ENCODE measurements around the gene PARL. TPM values are rescaled to one million over a fixed set of nuclear protein-coding genes. Genes with fewer than 3 reads are reported as not detected.

Gene PARL
- total RNA-seq, 1 donor from 2014 or later, result 91.4 TPM

DNA sequence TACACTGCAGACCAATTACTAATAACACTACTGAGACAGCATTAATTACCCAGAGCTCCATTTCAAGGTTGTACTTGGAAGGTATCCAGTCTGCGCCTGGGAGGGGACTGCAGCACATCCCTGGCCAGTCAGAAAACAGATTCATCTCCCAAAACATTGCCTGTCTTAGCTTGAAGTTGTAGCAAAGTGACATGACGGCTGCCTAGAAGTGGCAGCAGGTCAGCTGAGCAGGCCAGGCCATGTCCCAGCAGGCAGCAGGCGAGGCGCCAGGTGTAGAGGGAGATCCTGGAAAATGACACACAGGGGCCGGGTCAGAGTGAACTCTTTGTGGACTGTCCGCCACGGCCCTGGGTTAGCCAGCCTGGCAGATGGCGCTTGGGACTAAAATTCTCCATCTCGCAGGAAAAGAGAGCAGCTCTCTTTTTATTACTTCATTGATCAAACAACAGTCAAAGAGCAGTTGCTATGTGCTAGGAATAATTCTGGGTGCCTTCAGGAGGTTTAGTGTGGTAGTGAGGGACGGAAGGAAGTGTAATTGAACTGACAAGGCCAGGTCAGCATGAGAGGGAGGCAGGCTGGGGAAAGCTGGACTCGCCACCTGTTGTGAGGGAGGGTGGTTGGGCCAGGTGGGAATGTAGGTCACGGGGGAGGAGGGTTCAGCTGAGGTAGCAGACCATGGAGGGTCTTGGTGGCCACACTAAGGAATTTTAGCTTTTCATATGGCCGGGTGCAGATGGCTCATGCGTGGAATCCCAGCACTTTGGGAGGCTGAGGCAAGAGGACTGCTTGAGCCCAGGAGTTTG lies 58.0 kb downstream of the PARL start:
- no peak for DNase-seq
- H3K4me3 Mint-ChIP-seq, result peak overlapping the region; percentile 40
- peaks cover 14% of the 10 kb centered on the region for H3K27me3 Mint-ChIP-seq
- H3K27ac Mint-ChIP-seq, result no peak overlapping the region
- intact Hi-C loops (cut with micrococcal nuclease), result no loop called here
- peaks cover 21% of the 10 kb centered on the region for H3K36me3 Mint-ChIP-seq (ENCODE audit: low read depth)
- no peaks in the 10 kb centered on the region for H3K9me3 Mint-ChIP-seq
- peaks cover 12% of the 10 kb centered on the region for H3K4me1 Mint-ChIP-seq

GRCh38 chr3:183825456-183826161 lies 59.1 kb downstream of the PARL start, which contains the start of gene MAP6D1:
MAP6D1 (minus strand) TSS chr3:183825577; CDS start chr3:183825547, 30 bp downstream.
- H3K36me3 Mint-ChIP-seq (ENCODE audit: low read depth), result peaks cover 20% of the 10 kb centered on the region
- peaks cover 12% of the 10 kb centered on the region for H3K4me1 Mint-ChIP-seq
- intact Hi-C loops (cut with micrococcal nuclease), result loop anchor here (2.0 kb wide), 1 partner anchor 59 kb away; the partner anchor contains the start of gene PARL
- peaks cover 14% of the 10 kb centered on the region for H3K27me3 Mint-ChIP-seq
- H3K27ac Mint-ChIP-seq, result peak within 1 kb of the TSS; percentile 11
- peak within 1 kb of the TSS; percentile 81 for H3K4me3 Mint-ChIP-seq
- peak; percentile 76 for DNase-seq
- H3K9me3 Mint-ChIP-seq, result no peaks in the 10 kb centered on the region

DNA sequence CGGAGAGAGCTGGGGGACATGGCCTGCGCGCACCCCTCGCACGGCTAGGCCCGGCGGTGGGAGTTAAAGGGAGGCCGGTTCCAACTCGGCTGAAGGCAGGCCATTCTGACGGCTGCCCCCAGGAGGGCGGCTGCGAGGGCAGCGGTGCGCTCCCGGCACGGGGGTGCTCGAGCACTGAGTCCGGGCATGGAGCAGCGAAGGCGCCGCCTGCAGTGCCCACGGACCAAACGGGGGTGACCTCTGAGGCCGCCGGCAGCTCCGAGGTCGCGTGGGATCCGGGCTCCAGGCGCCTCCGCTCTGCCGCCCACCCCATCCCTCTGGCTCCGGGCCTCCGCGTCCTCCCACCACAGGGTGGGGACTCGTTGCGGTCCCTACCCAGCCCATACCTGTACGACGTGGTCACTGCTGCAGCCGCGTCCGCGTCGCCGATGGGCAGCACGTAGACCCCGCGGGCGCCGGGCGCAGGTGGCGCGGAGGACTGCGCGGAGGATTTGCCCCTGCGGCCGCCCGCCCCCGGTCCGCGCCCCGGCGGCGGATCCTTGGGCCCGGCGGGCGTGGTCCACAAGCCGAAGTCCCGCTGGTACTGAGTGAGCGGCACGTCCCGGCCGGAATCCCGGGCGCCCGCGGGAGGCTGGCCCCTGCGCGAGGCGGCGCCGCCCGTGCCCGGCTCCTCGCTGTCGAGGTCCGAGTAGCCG lies 59.8 kb downstream of the PARL start:
- Mint-ChIP-seq H3K27ac (no peak overlapping the region), H3K27me3 (peaks cover 14% of the 10 kb centered on the region), H3K9me3 (no peaks in the 10 kb centered on the region), H3K4me3 (peak overlapping the region; percentile 81), H3K4me1 (peaks cover 12% of the 10 kb centered on the region), H3K36me3 (ENCODE audit: low read depth) (peaks cover 17% of the 10 kb centered on the region)
- peak; percentile 65 for DNase-seq
- intact Hi-C loops (cut with micrococcal nuclease), result loop anchor here (2.0 kb wide), 1 partner anchor 60 kb away; the partner anchor contains the start of gene PARL

DNA sequence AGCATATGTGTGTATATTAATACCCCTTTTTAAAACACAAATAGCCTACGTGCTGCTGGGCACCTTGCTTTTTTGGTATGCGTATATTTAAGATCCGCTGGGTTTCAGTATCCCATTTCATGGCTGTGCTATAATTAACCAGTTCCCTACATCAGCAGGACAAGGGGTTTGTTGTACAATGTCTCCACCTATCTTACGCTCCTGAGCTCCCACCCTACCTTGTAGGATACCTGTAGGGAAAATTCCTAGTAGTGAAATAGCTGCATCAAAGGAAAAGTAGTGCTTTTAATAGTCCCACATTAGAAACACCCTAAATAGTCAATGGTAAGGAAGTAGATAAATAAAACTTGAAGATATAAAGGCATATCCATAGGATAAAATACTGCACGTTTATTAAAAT lies 60.7 kb downstream of the PARL start:
- Mint-ChIP-seq H3K4me1 (peaks cover 12% of the 10 kb centered on the region), H3K27me3 (peaks cover 14% of the 10 kb centered on the region), H3K9me3 (no peaks in the 10 kb centered on the region), H3K4me3 (peak overlapping the region; percentile 81), H3K36me3 (ENCODE audit: low read depth) (peaks cover 11% of the 10 kb centered on the region), H3K27ac (peak overlapping the region; percentile 11)
- no peak for DNase-seq
- intact Hi-C loops (cut with micrococcal nuclease), result loop anchor here (2.0 kb wide), 1 partner anchor 61 kb away; the partner anchor contains the start of gene PARL

DNA sequence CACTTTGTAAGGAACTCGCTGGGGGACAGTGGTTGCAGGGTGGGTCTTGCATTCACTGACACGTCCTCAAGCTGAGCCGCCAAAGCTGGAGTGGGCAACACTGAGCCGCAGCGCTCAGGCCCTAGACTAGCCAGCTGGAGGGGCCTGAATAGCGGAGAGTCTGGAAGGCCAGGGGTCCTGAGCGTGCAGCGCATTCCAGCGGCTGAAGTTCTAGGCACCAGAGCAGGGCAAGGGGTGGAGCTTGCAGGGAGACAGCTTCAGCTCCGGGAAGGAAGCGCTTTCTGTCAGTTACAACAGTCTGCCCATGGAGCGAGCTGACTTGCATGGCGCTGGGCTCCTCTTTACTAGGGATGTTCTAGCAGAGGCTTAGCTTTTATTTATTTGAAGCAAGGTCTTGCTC lies 62.0 kb downstream of the PARL start:
- DNase-seq, result no peak
- intact Hi-C loops (cut with micrococcal nuclease), result no loop called here
- Mint-ChIP-seq H3K4me1 (peaks cover 12% of the 10 kb centered on the region), H3K36me3 (ENCODE audit: low read depth) (peaks cover 8% of the 10 kb centered on the region), H3K4me3 (no peak overlapping the region), H3K9me3 (no peaks in the 10 kb centered on the region), H3K27me3 (peaks cover 14% of the 10 kb centered on the region), H3K27ac (no peak overlapping the region)

- H3K4me1 Mint-ChIP-seq, result peaks cover 21% of the 10 kb centered on the region
- no peak overlapping the region for H3K4me3 Mint-ChIP-seq
- no peak overlapping the region for H3K27ac Mint-ChIP-seq
- intact Hi-C loops (cut with micrococcal nuclease), result no loop called here
- peaks cover 9% of the 10 kb centered on the region for H3K36me3 Mint-ChIP-seq (ENCODE audit: low read depth)
- H3K9me3 Mint-ChIP-seq, result no peaks in the 10 kb centered on the region
- no peak for DNase-seq
- peaks cover 14% of the 10 kb centered on the region for H3K27me3 Mint-ChIP-seq
These were observed 64.8 kb downstream of the PARL start for GRCh38 chr3:183819831-183820230.

DNA sequence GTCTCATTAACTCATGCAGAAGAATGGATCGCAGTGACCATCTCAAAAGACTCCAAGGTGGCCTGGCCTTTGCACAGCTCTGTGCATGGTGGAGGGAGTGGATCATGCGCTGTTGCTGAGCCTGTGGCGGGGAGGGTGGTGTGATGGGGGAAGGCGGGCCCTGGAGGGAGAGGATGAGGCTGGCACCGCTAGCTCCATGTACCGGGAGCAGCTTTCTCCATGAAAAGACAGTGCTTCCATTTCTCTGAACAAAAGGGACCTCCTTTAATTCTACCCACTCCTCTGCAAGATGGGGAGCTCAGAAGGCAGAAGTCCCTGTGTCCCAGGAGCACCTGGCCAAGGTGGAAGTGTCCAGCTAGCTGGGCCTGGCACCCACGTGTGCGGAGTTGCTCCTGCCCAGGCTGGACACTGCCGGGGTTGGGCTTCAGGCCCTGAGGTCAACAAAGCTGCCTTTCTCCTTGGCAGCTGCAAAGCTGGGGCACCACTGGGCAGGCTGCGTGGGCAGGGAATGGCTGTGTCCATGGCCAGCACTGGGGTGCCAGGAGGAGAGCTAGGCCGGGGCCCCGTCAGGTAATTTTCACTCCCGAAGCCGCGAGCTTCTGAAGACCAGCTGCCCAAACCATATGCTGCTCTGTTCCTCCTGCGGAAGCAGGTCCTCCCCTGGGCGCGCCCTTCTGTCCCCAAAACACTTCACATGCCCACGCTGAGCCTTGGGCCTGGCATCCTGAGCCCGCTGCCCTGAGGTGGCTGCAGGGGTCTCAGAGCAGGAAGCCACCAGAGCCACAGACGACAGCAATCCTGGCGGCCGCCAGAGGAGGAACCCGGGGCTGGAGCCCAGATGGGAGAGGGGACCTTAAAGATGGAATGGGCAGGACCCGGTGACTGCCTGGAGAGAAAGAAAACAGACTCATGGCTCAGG lies 65.7 kb downstream of the PARL start:
- Mint-ChIP-seq H3K36me3 (ENCODE audit: low read depth) (peaks cover 4% of the 10 kb centered on the region), H3K4me3 (no peak overlapping the region), H3K27me3 (peaks cover 7% of the 10 kb centered on the region), H3K27ac (no peak overlapping the region), H3K4me1 (peaks cover 18% of the 10 kb centered on the region), H3K9me3 (no peaks in the 10 kb centered on the region)
- intact Hi-C loops (cut with micrococcal nuclease), result no loop called here
- no peak for DNase-seq

DNA sequence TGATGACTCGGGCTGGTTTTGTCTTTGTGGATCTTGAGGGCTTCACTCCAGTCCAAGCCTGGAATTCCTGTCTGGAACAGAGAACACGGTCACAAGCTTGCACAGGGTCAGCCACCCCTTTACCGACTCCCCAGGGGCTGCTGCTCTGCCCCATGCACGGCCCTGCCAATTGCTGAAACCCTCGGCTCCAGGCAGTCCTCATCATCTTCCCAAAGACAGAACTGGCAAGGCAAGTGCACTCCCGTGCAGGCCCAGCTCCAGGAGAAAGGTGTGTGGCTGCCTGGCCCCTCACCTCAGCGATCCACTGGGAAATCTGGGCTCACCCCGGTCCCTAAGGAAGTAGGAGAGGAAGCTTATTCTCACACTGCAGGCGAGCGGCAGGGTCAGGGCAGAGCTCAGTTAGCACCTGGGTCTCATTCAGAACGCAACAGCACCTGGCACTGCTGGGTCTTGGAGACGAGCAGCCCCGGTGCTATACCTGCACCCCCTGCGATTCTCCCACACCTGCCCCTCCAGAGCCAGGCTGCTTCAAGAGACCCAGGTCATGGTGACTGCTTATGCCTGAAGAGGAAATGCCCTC lies 66.5 kb downstream of the PARL start:
- Mint-ChIP-seq H3K27ac (no peak overlapping the region), H3K27me3 (peaks cover 3% of the 10 kb centered on the region), H3K4me3 (no peak overlapping the region), H3K9me3 (no peaks in the 10 kb centered on the region), H3K36me3 (ENCODE audit: low read depth) (peaks cover 4% of the 10 kb centered on the region), H3K4me1 (peaks cover 17% of the 10 kb centered on the region)
- DNase-seq, result no peak
- intact Hi-C loops (cut with micrococcal nuclease), result no loop called here

- H3K4me3 Mint-ChIP-seq, result no peak overlapping the region
- no peak overlapping the region for H3K27ac Mint-ChIP-seq
- peaks cover 3% of the 10 kb centered on the region for H3K27me3 Mint-ChIP-seq
- peaks cover 8% of the 10 kb centered on the region for H3K36me3 Mint-ChIP-seq (ENCODE audit: low read depth)
- H3K4me1 Mint-ChIP-seq, result peaks cover 17% of the 10 kb centered on the region
- H3K9me3 Mint-ChIP-seq, result no peaks in the 10 kb centered on the region
- intact Hi-C loops (cut with micrococcal nuclease), result no loop called here
- DNase-seq, result no peak
These were observed 67.0 kb downstream of the PARL start for GRCh38 chr3:183817639-183818038.

GRCh38 chr3:183816681-183817510 lies 67.8 kb downstream of the PARL start:
- no peaks in the 10 kb centered on the region for H3K27me3 Mint-ChIP-seq
- no peak for DNase-seq

DNA sequence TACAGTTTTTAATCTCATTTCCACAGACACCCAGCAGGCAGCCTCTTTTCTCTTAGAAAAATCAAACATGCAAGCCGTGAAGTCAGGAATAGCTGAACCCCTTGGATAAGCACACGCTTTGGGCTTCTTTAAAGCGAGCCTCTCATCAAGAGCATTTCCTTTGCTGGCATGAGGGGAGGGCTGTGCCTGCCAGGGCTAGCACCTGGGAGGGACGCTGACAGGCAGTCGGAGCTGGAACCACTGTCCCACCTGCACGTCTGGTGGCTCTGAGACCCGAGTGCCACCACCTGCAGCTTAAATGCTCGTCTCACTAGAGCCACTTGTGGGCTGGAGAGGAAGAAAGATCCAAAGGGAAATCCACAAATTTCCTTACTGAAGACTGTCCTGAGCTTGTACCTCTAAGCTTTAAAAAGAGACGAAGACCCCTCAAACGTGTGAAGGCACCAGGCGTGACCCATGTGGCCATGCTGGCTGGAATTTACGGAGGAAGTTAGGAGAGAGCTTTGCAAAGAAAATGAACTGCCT lies 68.7 kb downstream of the PARL start:
- intact Hi-C loops (cut with micrococcal nuclease), result no loop called here
- Mint-ChIP-seq H3K27me3 (no peaks in the 10 kb centered on the region), H3K4me1 (peaks cover 15% of the 10 kb centered on the region), H3K4me3 (no peak overlapping the region), H3K36me3 (ENCODE audit: low read depth) (peaks cover 12% of the 10 kb centered on the region), H3K27ac (no peak overlapping the region), H3K9me3 (no peaks in the 10 kb centered on the region)
- no peak for DNase-seq

More at GRCh38 chr3:183816681-183817510, 67.8 kb downstream of the PARL start:
- intact Hi-C loops (cut with micrococcal nuclease), result no loop called here
- Mint-ChIP-seq H3K27ac (no peak overlapping the region), H3K4me3 (no peak overlapping the region), H3K36me3 (ENCODE audit: low read depth) (peaks cover 8% of the 10 kb centered on the region), H3K9me3 (no peaks in the 10 kb centered on the region), H3K4me1 (peaks cover 15% of the 10 kb centered on the region)

DNA sequence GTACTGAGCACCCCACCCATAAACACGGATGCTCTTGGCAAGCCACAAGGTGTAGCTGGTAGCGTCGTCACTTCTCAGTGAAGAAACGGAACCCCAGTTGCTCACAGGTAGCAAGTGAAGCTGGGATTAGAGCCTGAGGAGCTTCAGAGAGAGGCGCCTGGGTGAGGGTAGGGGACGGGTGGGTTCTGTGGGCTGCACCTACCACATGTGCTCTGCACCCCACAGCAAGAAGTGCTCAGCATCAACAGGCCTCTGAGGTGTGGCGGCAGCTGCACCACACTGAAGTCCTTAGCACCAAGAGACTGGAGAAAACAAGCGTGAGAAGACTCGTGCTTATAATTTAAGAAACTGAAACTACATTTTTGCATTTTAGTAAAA lies 69.1 kb downstream of the PARL start:
- intact Hi-C loops (cut with micrococcal nuclease), result no loop called here
- H3K9me3 Mint-ChIP-seq, result no peaks in the 10 kb centered on the region
- H3K36me3 Mint-ChIP-seq (ENCODE audit: low read depth), result peaks cover 15% of the 10 kb centered on the region
- no peak overlapping the region for H3K4me3 Mint-ChIP-seq
- no peak overlapping the region for H3K27ac Mint-ChIP-seq
- no peaks in the 10 kb centered on the region for H3K27me3 Mint-ChIP-seq
- DNase-seq, result peak; percentile 63
- peaks cover 15% of the 10 kb centered on the region for H3K4me1 Mint-ChIP-seq
